NB4 (cell line): ENCODE results near the gene RNF114.

Experiments
- DNase-seq: peaks from one replicate; pipeline ENCODE4 v3.0.0; 2010; ENCODE audit warnings: low read depth
- H3K4me3 ChIP-seq: one replicate; pipeline ENCODE4 v1.5.1; 2011; ENCODE audit warnings: mild to moderate bottlenecking, low read depth, low read length, moderate library complexity
- MAX ChIP-seq: IDR thresholded peaks from 2 replicates; pipeline ENCODE4 v1.6.1; 2011; ENCODE audit warnings: low read depth, low read length
- MYC ChIP-seq: IDR thresholded peaks from 2 replicates; pipeline ENCODE4 v1.6.1; 2011; ENCODE audit warnings: low read depth, low read length
- POLR2A ChIP-seq: IDR thresholded peaks from 2 replicates; pipeline ENCODE4 v1.6.1; 2011; ENCODE audit warnings: mild to moderate bottlenecking; ENCODE audit not compliant: insufficient read length; ENCODE audit errors: extremely low read depth
- TF ChIP-seq, protein P1 (sequence below): IDR thresholded peaks from one replicate; pipeline ENCODE4 v1.5.1; 2012; ENCODE audit warnings: low read depth, low read length

The RNF114 gene

DNA sequence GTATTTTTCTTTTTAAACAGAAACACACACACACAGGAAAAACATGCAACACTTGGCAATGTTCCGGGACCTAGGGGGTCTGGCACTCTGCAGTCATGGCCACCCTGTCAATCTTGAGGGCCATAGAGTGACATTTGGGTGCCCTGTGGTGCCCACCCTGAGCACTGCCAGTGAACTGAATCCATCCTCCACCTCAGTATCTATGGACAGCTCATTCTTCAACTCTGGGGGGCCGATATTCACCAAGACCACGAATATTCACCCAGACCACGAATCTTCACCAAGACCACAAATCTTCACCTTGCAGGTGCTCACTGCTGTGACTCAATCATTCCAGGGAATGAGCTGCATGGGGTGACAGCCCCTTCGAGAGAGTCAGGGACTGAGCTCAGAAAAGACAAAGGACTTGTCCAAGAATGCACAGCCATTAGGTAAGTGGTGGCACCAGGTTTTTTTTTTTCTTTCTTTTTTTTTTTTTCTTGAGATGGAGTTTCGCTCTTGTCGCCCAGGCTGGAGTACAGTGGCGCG, 65.7 kb downstream of the RNF114 start:
- TF ChIP-seq MYC, result no peak
- TF ChIP-seq, protein P1, sequence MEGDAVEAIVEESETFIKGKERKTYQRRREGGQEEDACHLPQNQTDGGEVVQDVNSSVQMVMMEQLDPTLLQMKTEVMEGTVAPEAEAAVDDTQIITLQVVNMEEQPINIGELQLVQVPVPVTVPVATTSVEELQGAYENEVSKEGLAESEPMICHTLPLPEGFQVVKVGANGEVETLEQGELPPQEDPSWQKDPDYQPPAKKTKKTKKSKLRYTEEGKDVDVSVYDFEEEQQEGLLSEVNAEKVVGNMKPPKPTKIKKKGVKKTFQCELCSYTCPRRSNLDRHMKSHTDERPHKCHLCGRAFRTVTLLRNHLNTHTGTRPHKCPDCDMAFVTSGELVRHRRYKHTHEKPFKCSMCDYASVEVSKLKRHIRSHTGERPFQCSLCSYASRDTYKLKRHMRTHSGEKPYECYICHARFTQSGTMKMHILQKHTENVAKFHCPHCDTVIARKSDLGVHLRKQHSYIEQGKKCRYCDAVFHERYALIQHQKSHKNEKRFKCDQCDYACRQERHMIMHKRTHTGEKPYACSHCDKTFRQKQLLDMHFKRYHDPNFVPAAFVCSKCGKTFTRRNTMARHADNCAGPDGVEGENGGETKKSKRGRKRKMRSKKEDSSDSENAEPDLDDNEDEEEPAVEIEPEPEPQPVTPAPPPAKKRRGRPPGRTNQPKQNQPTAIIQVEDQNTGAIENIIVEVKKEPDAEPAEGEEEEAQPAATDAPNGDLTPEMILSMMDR, result no peak
- no peak for TF ChIP-seq MAX
- no peak for TF ChIP-seq POLR2A
- no peak overlapping the region for H3K4me3 ChIP-seq
- DNase-seq, result no peak

GRCh38 chr20:50003253-50003656, 67.1 kb downstream of the RNF114 start:
- TF ChIP-seq, protein P1, result no peak
- TF ChIP-seq POLR2A (no peak), MAX (peak; percentile 90), MYC (peak; percentile 86)
- peak; percentile 96 for DNase-seq

More at GRCh38 chr20:50003253-50003656, 67.1 kb downstream of the RNF114 start:
- H3K4me3 ChIP-seq, result no peak overlapping the region
